Measurements from ENCODE around the gene REEP6.

DNA sequence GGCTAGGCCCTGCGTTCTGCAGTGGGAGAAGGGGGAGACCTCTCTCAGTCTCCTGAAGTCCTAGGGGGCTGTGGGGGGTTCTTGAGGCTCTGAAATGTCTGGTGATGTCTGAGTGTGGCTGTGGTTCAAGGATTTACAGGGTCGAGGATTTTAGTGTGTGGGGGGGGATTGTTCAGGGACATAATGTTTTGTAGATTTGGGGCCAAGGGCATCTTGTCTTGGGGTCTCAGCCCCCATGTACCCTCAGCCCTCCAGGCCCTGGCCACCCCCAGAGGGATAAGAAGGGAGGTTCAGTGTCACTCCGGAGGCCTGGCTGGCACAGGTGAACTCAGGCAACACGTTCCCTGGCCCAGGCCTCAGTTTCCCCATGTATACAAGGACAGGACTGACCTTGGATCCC lies 43.5 kb upstream of the REEP6 start:
- TF ChIP-seq POLR2A (IDR thresholded peaks at IDR 0.05; ENCODE audit: control extremely low read depth in 1 of 2, low read depth in 2 of 2, low read length in 2 of 2), result no peak
- TF ChIP-seq, protein P1, sequence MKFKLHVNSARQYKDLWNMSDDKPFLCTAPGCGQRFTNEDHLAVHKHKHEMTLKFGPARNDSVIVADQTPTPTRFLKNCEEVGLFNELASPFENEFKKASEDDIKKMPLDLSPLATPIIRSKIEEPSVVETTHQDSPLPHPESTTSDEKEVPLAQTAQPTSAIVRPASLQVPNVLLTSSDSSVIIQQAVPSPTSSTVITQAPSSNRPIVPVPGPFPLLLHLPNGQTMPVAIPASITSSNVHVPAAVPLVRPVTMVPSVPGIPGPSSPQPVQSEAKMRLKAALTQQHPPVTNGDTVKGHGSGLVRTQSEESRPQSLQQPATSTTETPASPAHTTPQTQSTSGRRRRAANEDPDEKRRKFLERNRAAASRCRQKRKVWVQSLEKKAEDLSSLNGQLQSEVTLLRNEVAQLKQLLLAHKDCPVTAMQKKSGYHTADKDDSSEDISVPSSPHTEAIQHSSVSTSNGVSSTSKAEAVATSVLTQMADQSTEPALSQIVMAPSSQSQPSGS (IDR thresholded peaks at IDR 0.05; ENCODE audit: low read length), result no peak
- no peak for TF ChIP-seq EP300 (IDR thresholded peaks at IDR 0.05; ENCODE audit: borderline replicate concordance in 1 of 2, low read depth in 2 of 2, low read length in 2 of 2)

Measured in H1 (cell line).